OCI-LY1 (cell line): ENCODE measurements around the gene AKT3.

ENCODE experiments used
- H2AFZ ChIP-seq: fragments of 200-600 bp; sonication (generic), shearing (Covaris generic); 2 replicates; pipeline ENCODE4 v1.6.0; 2014; ENCODE audit warnings: antibody characterized with exemption, mild to moderate bottlenecking, low read length
- H3F3A ChIP-seq: fragments of 200-600 bp; sonication (generic), shearing (Covaris generic); 2 replicates; pipeline ENCODE4 v1.6.0; 2014; ENCODE audit warnings: mild to moderate bottlenecking, antibody characterized with exemption, low read length, moderate library complexity; ENCODE audit not compliant: insufficient read depth
- H3K27ac ChIP-seq: fragments of 200-600 bp; sonication (generic); 2 replicates; pipeline ENCODE4 v1.5.1; 2014; ENCODE audit warnings: low read length, mixed run types, mild to moderate bottlenecking, low read depth; ENCODE audit not compliant: poor library complexity, severe bottlenecking
- H3K27me3 ChIP-seq: fragments of 200-600 bp; sonication (generic); 2 replicates; pipeline ENCODE4 v1.6.0; 2014; ENCODE audit warnings: antibody characterized with exemption, mild to moderate bottlenecking, low read length, moderate library complexity; ENCODE audit not compliant: insufficient read depth
- H3K36me3 ChIP-seq: fragments of 200-600 bp; sonication (generic); 2 replicates; pipeline ENCODE4 v1.6.1; 2014; ENCODE audit warnings: mild to moderate bottlenecking, antibody characterized with exemption, low read length, moderate library complexity, mixed read lengths; ENCODE audit not compliant: insufficient read depth
- H3K4me1 ChIP-seq: fragments of 200-600 bp; sonication (generic); 2 replicates; pipeline ENCODE4 v1.5.1; 2014; ENCODE audit warnings: mild to moderate bottlenecking, low read length, moderate library complexity; ENCODE audit not compliant: insufficient read depth, severe bottlenecking
- H3K4me2 ChIP-seq: fragments of 200-600 bp; sonication (generic), shearing (Covaris generic); 2 replicates; pipeline ENCODE4 v1.6.1; 2014; ENCODE audit warnings: low read length
- H3K4me3 ChIP-seq: fragments of 200-600 bp; sonication (generic); 2 replicates; pipeline ENCODE4 v1.5.1; 2014; ENCODE audit warnings: low read length, low read depth, mild to moderate bottlenecking, mixed read lengths; ENCODE audit not compliant: poor library complexity, severe bottlenecking
- H3K79me2 ChIP-seq: fragments of 200-600 bp; shearing (Covaris generic); 2 replicates; pipeline ENCODE4 v1.6.1; 2016; ENCODE audit warnings: mixed run types, low read length, mixed read lengths; ENCODE audit not compliant: insufficient read depth
- H3K9ac ChIP-seq: fragments of 200-600 bp; sonication (generic), shearing (Covaris generic); 2 replicates; pipeline ENCODE4 v1.6.1; 2014; ENCODE audit warnings: mild to moderate bottlenecking, low read length, mixed read lengths
- H3K9me2 ChIP-seq: fragments of 200-600 bp; sonication (generic), shearing (Covaris generic); 2 replicates; pipeline ENCODE4 v1.6.1; 2014; ENCODE audit warnings: low read depth, mild to moderate bottlenecking, low read length, mixed read lengths
- H3K9me3 ChIP-seq: fragments of 200-600 bp; shearing (Covaris generic); 2 replicates; pipeline ENCODE4 v1.6.1; 2014; ENCODE audit warnings: low read length, mixed read lengths
- H4K20me1 ChIP-seq: fragments of 200-600 bp; sonication (generic), shearing (Covaris generic); 2 replicates; pipeline ENCODE4 v1.6.0; 2016; ENCODE audit warnings: mild to moderate bottlenecking, low read length; ENCODE audit not compliant: insufficient read depth
- CTCF ChIP-seq: fragments of 200-600 bp; sonication (generic), shearing (Covaris generic); IDR thresholded peaks from 2 replicates; pipeline ENCODE4 v1.5.1; 2017; ENCODE audit warnings: mild to moderate bottlenecking, antibody characterized with exemption, low read length, moderate library complexity, mixed read lengths
- EZH2 ChIP-seq: fragments of 200-600 bp; sonication (generic), shearing (Covaris generic); IDR thresholded peaks from 2 replicates; pipeline ENCODE4 v1.8.0; 2017; ENCODE audit warnings: borderline replicate concordance, mixed run types, mild to moderate bottlenecking, antibody characterized with exemption, low read length, moderate library complexity, mixed read lengths

Gene AKT3

GRCh38 chr1:243763806-243764205, 86.2 kb downstream of the AKT3 start:
- no peaks in the 10 kb centered on the region for H3K27me3 ChIP-seq
- no peak overlapping the region for H3K9ac ChIP-seq
- H3K4me2 ChIP-seq: no peak overlapping the region
- no peak overlapping the region for H3K27ac ChIP-seq
- no peak overlapping the region for H3K4me3 ChIP-seq
- TF ChIP-seq EZH2: no peak
- TF ChIP-seq CTCF: no peak
- H2AFZ ChIP-seq: no peak overlapping the region
- H3F3A ChIP-seq: no peaks in the 10 kb centered on the region
- H3K36me3 ChIP-seq: no peaks in the 10 kb centered on the region
- H3K4me1 ChIP-seq: no peaks in the 10 kb centered on the region
- H4K20me1 ChIP-seq: no peaks in the 10 kb centered on the region
- no peaks in the 10 kb centered on the region for H3K79me2 ChIP-seq
- no peaks in the 10 kb centered on the region for H3K9me3 ChIP-seq
- no peaks in the 10 kb centered on the region; the same call in 1 of the 2 replicates for H3K9me2 ChIP-seq

- no peaks in the 10 kb centered on the region for H3K27me3 ChIP-seq
- no peaks in the 10 kb centered on the region for H3K9me2 ChIP-seq
- no peaks in the 10 kb centered on the region for H3K79me2 ChIP-seq
- H3K4me2 ChIP-seq: no peak overlapping the region
- TF ChIP-seq CTCF (no peak), EZH2 (no peak)
- H3F3A ChIP-seq: no peaks in the 10 kb centered on the region
- no peaks in the 10 kb centered on the region for H3K4me1 ChIP-seq
- H3K27ac ChIP-seq: no peak overlapping the region
- no peaks in the 10 kb centered on the region for H3K9me3 ChIP-seq
- no peak overlapping the region for H2AFZ ChIP-seq
- H3K9ac ChIP-seq: no peak overlapping the region
- no peaks in the 10 kb centered on the region for H3K36me3 ChIP-seq
- no peak overlapping the region for H3K4me3 ChIP-seq
- no peaks in the 10 kb centered on the region for H4K20me1 ChIP-seq
These were observed 91.4 kb downstream of the AKT3 start for GRCh38 chr1:243758647-243759046.

- Histone ChIP-seq H3F3A (no peaks in the 10 kb centered on the region), H3K27ac (no peak overlapping the region)
These were observed 93.5 kb downstream of the AKT3 start for GRCh38 chr1:243756529-243756928.

More at GRCh38 chr1:243756529-243756928, 93.5 kb downstream of the AKT3 start:
- Histone ChIP-seq H3K79me2 (no peaks in the 10 kb centered on the region), H3K36me3 (no peaks in the 10 kb centered on the region), H3K9ac (no peak overlapping the region), H3K9me3 (no peaks in the 10 kb centered on the region), H3K27me3 (no peaks in the 10 kb centered on the region), H4K20me1 (no peaks in the 10 kb centered on the region), H3K4me2 (no peak overlapping the region), H3K9me2 (no peaks in the 10 kb centered on the region), H2AFZ (no peak overlapping the region), H3K4me3 (no peak overlapping the region), H3K4me1 (no peaks in the 10 kb centered on the region)
- TF ChIP-seq CTCF (no peak), EZH2 (no peak)
